GM12864 (cell line): Measurements from ENCODE around the gene NDUFAF4.
A peak's percentile ranks its signal among the peaks of the same experiment; 100 is the strongest.

Experiments used
- DNase-seq: peaks from one replicate; pipeline ENCODE4 v3.0.0-alpha.2; 2011; ENCODE audit warnings: low read depth
- H3K4me3 ChIP-seq: 2 replicates; pipeline ENCODE4 v1.5.1; 2011; ENCODE audit warnings: mild to moderate bottlenecking, low read depth, low read length, control low read depth
- CTCF ChIP-seq: IDR thresholded peaks from 2 replicates; pipeline ENCODE4 v1.5.1; 2011; ENCODE audit warnings: low read depth, mild to moderate bottlenecking, moderate library complexity, low read length, control low read depth, inconsistent platforms; ENCODE audit errors: missing control alignments

The NDUFAF4 gene

GRCh38 chr6:96934087-96934486 lies 36.4 kb upstream of the NDUFAF4 start:
- no peak for TF ChIP-seq CTCF
- no peak overlapping the region for H3K4me3 ChIP-seq
- DNase-seq: no peak

- no peak overlapping the region for H3K4me3 ChIP-seq
- DNase-seq: no peak
- TF ChIP-seq CTCF: no peak
These were observed 33.5 kb upstream of the NDUFAF4 start for GRCh38 chr6:96931198-96931597.

GRCh38 chr6:96929741-96930140 lies 32.0 kb upstream of the NDUFAF4 start:
- no peak for DNase-seq
- no peak overlapping the region for H3K4me3 ChIP-seq
- TF ChIP-seq CTCF: no peak

- no peak for DNase-seq
- TF ChIP-seq CTCF: no peak
- no peak overlapping the region for H3K4me3 ChIP-seq
These were observed 30.0 kb upstream of the NDUFAF4 start for GRCh38 chr6:96927660-96928059.

GRCh38 chr6:96926425-96926824 lies 28.7 kb upstream of the NDUFAF4 start:
- no peak for TF ChIP-seq CTCF
- no peak for DNase-seq

GRCh38 chr6:96925290-96925687 lies 27.6 kb upstream of the NDUFAF4 start:
- H3K4me3 ChIP-seq: peak overlapping the region; percentile 61
- DNase-seq: no peak
- no peak for TF ChIP-seq CTCF

More at GRCh38 chr6:96926425-96926824, 28.7 kb upstream of the NDUFAF4 start:
- H3K4me3 ChIP-seq: no peak overlapping the region

GRCh38 chr6:96923871-96924493 lies 26.3 kb upstream of the NDUFAF4 start:
- peak; percentile 3 for TF ChIP-seq CTCF
- H3K4me3 ChIP-seq: peak overlapping the region; percentile 59
- peak; percentile 45 for DNase-seq
